ENCODE results near the gene PLB1. TPM values are rescaled to one million over a fixed set of nuclear protein-coding genes. Genes with fewer than 3 reads are reported as not detected.

Gene PLB1
- total and polyA plus RNA-seq, 2 donors (not counting 1 experiment from before 2014, with no cell fraction given) = 0.25 to 0.51 TPM

DNA sequence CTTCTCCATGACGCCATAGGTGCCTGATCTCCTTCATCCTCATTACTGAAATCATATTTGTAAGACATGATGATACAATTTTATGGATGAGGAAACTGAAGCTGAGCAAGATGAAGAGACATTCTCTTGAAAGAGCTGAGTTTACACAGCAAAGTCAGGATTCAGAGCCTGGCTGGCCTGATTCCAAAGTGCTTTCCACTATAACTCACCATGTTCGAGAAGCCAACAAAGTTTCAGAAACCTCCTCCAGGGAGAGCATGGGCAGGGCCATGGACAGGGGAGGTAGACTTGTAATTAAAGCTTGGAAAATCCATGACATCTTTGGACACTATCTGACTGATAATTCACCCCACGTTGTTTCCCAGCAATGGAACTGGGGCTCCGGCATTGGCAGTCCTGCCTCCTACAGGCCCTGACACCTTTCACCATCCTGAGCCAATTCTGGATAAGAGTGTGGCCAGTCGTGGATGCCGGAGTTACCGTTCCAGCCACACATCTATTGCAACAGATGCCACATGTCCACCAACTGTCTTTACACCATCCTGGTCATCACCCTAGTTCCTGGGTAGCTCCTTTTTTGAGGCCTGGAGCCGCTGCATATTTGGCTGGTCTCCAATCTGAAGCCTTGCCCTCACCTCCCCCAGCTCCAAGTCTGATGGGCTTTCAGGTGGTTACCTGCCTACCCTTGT lies 170.8 kb downstream of the PLB1 start:
- CTCF ChIA-PET = no interaction called here
- H3K4me1 Mint-ChIP-seq = no peaks in the 10 kb centered on the region
- Histone ChIP-seq H4K20me1 (ENCODE audit: control insufficient read depth, insufficient read depth, low read length, poor library complexity, severe bottlenecking) (no peaks in the 10 kb centered on the region), H2AFZ (ENCODE audit: insufficient read depth, low read depth, low read length, poor library complexity, severe bottlenecking) (no peak overlapping the region), H3K27me3 (replicated peaks in 1 of 4; ENCODE audit: control extremely low read depth in 1 of 4, control insufficient read depth in 3 of 4, insufficient read depth in 4 of 4, low read length in 3 of 4) (no peaks in the 10 kb centered on the region), H3K9me3 (ENCODE audit: control extremely low read depth in 1 of 3, control insufficient read depth in 2 of 3, insufficient read depth in 1 of 3, low read length in 2 of 3) (no peaks in the 10 kb centered on the region), H3K4me2 (replicated peaks; ENCODE audit: low read depth, low read length, poor library complexity, severe bottlenecking) (no peak overlapping the region), H3K4me3 (ENCODE audit: control extremely low read depth in 1 of 5, extremely low read depth in 1 of 5, insufficient read depth in 1 of 5, low read depth in 2 of 5, low read length in 4 of 5) (no peak overlapping the region), H3K27ac (ENCODE audit: low read length in 2 of 2) (no peak overlapping the region), H3K36me3 (replicated peaks in 1 of 2; ENCODE audit: control extremely low read depth in 1 of 2, control insufficient read depth in 1 of 2, extremely low read depth in 1 of 2, insufficient read depth in 2 of 2, low read length in 1 of 2) (no peaks in the 10 kb centered on the region), H3K9ac (ENCODE audit: low read length) (no peak overlapping the region), H3K79me2 (ENCODE audit: control insufficient read depth, insufficient read depth, low read length) (no peaks in the 10 kb centered on the region), H3K4me1 (ENCODE audit: control insufficient read depth in 2 of 2, insufficient read depth in 2 of 2, low read length in 2 of 2) (no peaks in the 10 kb centered on the region)
- H3K9me3 Mint-ChIP-seq (ENCODE audit: insufficient read depth) = no peaks in the 10 kb centered on the region
- no peaks in the 10 kb centered on the region for H3K27me3 Mint-ChIP-seq
- H3K27ac Mint-ChIP-seq = no peak overlapping the region
- TF ChIP-seq EZH2 (IDR thresholded peaks at IDR 0.05; ENCODE audit: borderline replicate concordance, insufficient read depth, low read depth, low read length, poor library complexity, severe bottlenecking) (no peak), CTCF (IDR thresholded peaks at IDR 0.05) (no peak)
- no peak for DNase-seq
- 95% methylated on average over 6 of the region's 8 CpGs for WGBS (ENCODE audit: insufficient coverage)
- no peak overlapping the region for H3K4me3 Mint-ChIP-seq
- ATAC-seq (ENCODE audit: low read depth) = no peak
- intact Hi-C loops (cut with micrococcal nuclease) = no loop called here
- POLR2A ChIA-PET = no interaction called here

DNA sequence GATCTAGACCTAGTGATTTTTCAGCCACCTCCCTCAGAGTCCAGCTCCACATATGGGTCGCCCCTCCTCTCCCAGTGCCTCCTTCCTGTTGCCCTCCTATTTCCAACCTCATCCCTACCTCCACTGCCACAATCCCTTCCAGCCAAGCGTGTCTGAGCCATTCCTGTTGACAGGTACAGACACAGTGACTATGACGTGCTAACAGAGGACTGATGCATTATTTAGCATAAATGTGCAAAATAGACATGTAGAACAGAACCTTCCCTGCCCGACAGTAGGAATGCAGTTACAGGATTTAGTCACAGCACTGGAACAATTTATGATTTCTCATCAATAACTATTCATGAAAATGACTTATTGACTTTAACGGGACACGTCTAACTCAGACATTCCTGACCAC lies 171.4 kb downstream of the PLB1 start:
- Histone ChIP-seq H3K9me3 (ENCODE audit: control extremely low read depth in 1 of 3, control insufficient read depth in 2 of 3, insufficient read depth in 1 of 3, low read length in 2 of 3) (no peaks in the 10 kb centered on the region), H3K36me3 (replicated peaks in 1 of 2; ENCODE audit: control extremely low read depth in 1 of 2, control insufficient read depth in 1 of 2, extremely low read depth in 1 of 2, insufficient read depth in 2 of 2, low read length in 1 of 2) (no peaks in the 10 kb centered on the region), H3K79me2 (ENCODE audit: control insufficient read depth, insufficient read depth, low read length) (no peaks in the 10 kb centered on the region), H3K9ac (ENCODE audit: low read length) (no peak overlapping the region), H2AFZ (ENCODE audit: insufficient read depth, low read depth, low read length, poor library complexity, severe bottlenecking) (no peak overlapping the region), H3K4me1 (ENCODE audit: control insufficient read depth in 2 of 2, insufficient read depth in 2 of 2, low read length in 2 of 2) (no peaks in the 10 kb centered on the region), H3K4me3 (ENCODE audit: control extremely low read depth in 1 of 5, extremely low read depth in 1 of 5, insufficient read depth in 1 of 5, low read depth in 2 of 5, low read length in 4 of 5) (no peak overlapping the region), H3K27ac (ENCODE audit: low read length in 2 of 2) (no peak overlapping the region), H3K27me3 (replicated peaks in 1 of 4; ENCODE audit: control extremely low read depth in 1 of 4, control insufficient read depth in 3 of 4, insufficient read depth in 4 of 4, low read length in 3 of 4) (no peaks in the 10 kb centered on the region), H4K20me1 (ENCODE audit: control insufficient read depth, insufficient read depth, low read length, poor library complexity, severe bottlenecking) (no peaks in the 10 kb centered on the region), H3K4me2 (replicated peaks; ENCODE audit: low read depth, low read length, poor library complexity, severe bottlenecking) (no peak overlapping the region)
- CTCF ChIA-PET = no interaction called here
- H3K9me3 Mint-ChIP-seq (ENCODE audit: insufficient read depth) = no peaks in the 10 kb centered on the region
- no peak overlapping the region for H3K27ac Mint-ChIP-seq
- DNase-seq (no peak), ATAC-seq (ENCODE audit: low read depth) (no peak)
- no peaks in the 10 kb centered on the region for H3K4me1 Mint-ChIP-seq
- H3K4me3 Mint-ChIP-seq = no peak overlapping the region
- POLR2A ChIA-PET = no interaction called here
- intact Hi-C loops (cut with micrococcal nuclease) = no loop called here
- WGBS (ENCODE audit: insufficient coverage) = 100% methylated on average over 4 of the region's 6 CpGs
- TF ChIP-seq EZH2 (IDR thresholded peaks at IDR 0.05; ENCODE audit: borderline replicate concordance, insufficient read depth, low read depth, low read length, poor library complexity, severe bottlenecking) (no peak), CTCF (IDR thresholded peaks at IDR 0.05) (no peak)
- H3K27me3 Mint-ChIP-seq = no peaks in the 10 kb centered on the region
